Astrocyte (in vitro differentiated cells and primary cell): ENCODE data around the gene IL17B. TPM values are rescaled to one million over a fixed set of nuclear protein-coding genes. Genes with fewer than 3 reads are reported as not detected.
A peak's percentile ranks its signal among the peaks of the same experiment; 100 is the strongest.

ENCODE experiments used
- DNase-seq: peaks from one replicate; pipeline ENCODE4 v3.0.0-alpha.2; 2010; ENCODE audit warnings: low read depth
- FAIRE-seq: peaks from 2 replicates; lab custom pipeline; 2011; peaks lifted over from hg19 to GRCh38; lab: Jason Lieb, UNC
- H2AFZ ChIP-seq: 2 replicates; pipeline ENCODE4 v1.6.0; 2012; ENCODE audit warnings: low read depth, low read length, inconsistent platforms
- H3K27ac ChIP-seq: 2 replicates; pipeline ENCODE4 v1.5.1; 2011; ENCODE audit warnings: low read depth, low read length, inconsistent platforms
- H3K27me3 ChIP-seq: 2 replicates; pipeline ENCODE4 v1.6.0; 2011; ENCODE audit warnings: low read length, inconsistent platforms; ENCODE audit not compliant: insufficient read depth
- H3K36me3 ChIP-seq: 2 replicates; pipeline ENCODE4 v1.5.1; 2011; ENCODE audit warnings: low read length, inconsistent platforms; ENCODE audit not compliant: insufficient read depth
- H3K4me1 ChIP-seq: 2 replicates; pipeline ENCODE4 v1.5.1; 2011; ENCODE audit warnings: low read length, inconsistent platforms; ENCODE audit not compliant: insufficient read depth
- H3K4me2 ChIP-seq: 2 replicates; pipeline ENCODE4 v1.6.0; 2012; ENCODE audit warnings: low read length, inconsistent platforms
- H3K4me3 ChIP-seq: 2 replicates; pipeline ENCODE4 v1.5.1; 2011; ENCODE audit warnings: low read depth, mild to moderate bottlenecking, low read length, inconsistent platforms; ENCODE audit not compliant: insufficient read depth
- H3K79me2 ChIP-seq: 2 replicates; pipeline ENCODE4 v1.6.0; 2012; ENCODE audit warnings: mild to moderate bottlenecking, low read length, inconsistent platforms; ENCODE audit not compliant: insufficient read depth
- H3K9ac ChIP-seq: 2 replicates; pipeline ENCODE4 v1.6.0; 2012; ENCODE audit warnings: mild to moderate bottlenecking, low read length, inconsistent platforms
- H3K9me3 ChIP-seq: 2 replicates; pipeline ENCODE4 v1.5.1; 2012; ENCODE audit warnings: low read depth, mild to moderate bottlenecking, low read length, inconsistent platforms; ENCODE audit not compliant: insufficient read depth
- H4K20me1 ChIP-seq: 2 replicates; pipeline ENCODE4 v1.6.0; 2012; ENCODE audit warnings: low read length, inconsistent platforms; ENCODE audit not compliant: insufficient read depth
- H3K27ac Mint-ChIP-seq: one replicate; pipeline ENCODE4 v1.8.0; 2021; ENCODE audit warnings: mild to moderate bottlenecking, mixed read lengths; ENCODE audit not compliant: unreplicated experiment
- H3K27me3 Mint-ChIP-seq: one replicate; pipeline ENCODE4 v1.8.0; 2021; ENCODE audit warnings: low read depth, mixed read lengths; ENCODE audit not compliant: unreplicated experiment
- H3K36me3 Mint-ChIP-seq: one replicate; pipeline ENCODE4 v1.8.0; 2021; ENCODE audit warnings: low read depth, mixed read lengths; ENCODE audit not compliant: unreplicated experiment
- H3K4me1 Mint-ChIP-seq: one replicate; pipeline ENCODE4 v1.8.0; 2021; ENCODE audit warnings: low read depth, mixed read lengths; ENCODE audit not compliant: unreplicated experiment
- H3K4me3 Mint-ChIP-seq: one replicate; pipeline ENCODE4 v1.8.0; 2021; ENCODE audit warnings: mild to moderate bottlenecking, moderate library complexity, mixed read lengths; ENCODE audit not compliant: unreplicated experiment
- H3K9me3 Mint-ChIP-seq: one replicate; pipeline ENCODE4 v1.8.0; 2021; ENCODE audit warnings: mild to moderate bottlenecking, mixed read lengths; ENCODE audit not compliant: unreplicated experiment
- CTCF ChIP-seq: IDR thresholded peaks from 2 replicates; pipeline ENCODE4 v1.5.1; 2011; ENCODE audit warnings: low read depth, mild to moderate bottlenecking, inconsistent platforms, low read length, moderate library complexity; ENCODE audit not compliant: insufficient read depth
- EZH2 ChIP-seq: IDR thresholded peaks from 2 replicates; pipeline ENCODE4 v1.6.1; 2012; ENCODE audit warnings: mild to moderate bottlenecking, low read length, inconsistent platforms; ENCODE audit not compliant: insufficient read depth
- total RNA-seq: library from RNA; stranded (reverse); gene quantifications from 2 replicates; pipeline ENCODE4 v1.2.1, GENCODE V29; 2021

The IL17B gene
- total RNA-seq, 1 donor from 2014 or later: 0.54 TPM

GRCh38 chr5:149386166-149386565, 7.1 kb upstream of the IL17B start:
- no peak overlapping the region for H3K4me3 ChIP-seq
- no peaks in the 10 kb centered on the region for H3K9me3 ChIP-seq
- H3K27ac ChIP-seq: no peak overlapping the region
- H4K20me1 ChIP-seq: no peaks in the 10 kb centered on the region
- no peak overlapping the region for H3K4me3 Mint-ChIP-seq
- no peaks in the 10 kb centered on the region for H3K36me3 Mint-ChIP-seq
- FAIRE-seq (no peak), DNase-seq (no peak)
- H2AFZ ChIP-seq: no peak overlapping the region
- no peaks in the 10 kb centered on the region for H3K79me2 ChIP-seq
- H3K9me3 Mint-ChIP-seq: no peaks in the 10 kb centered on the region
- TF ChIP-seq EZH2 (no peak), CTCF (no peak)
- no peaks in the 10 kb centered on the region for H3K36me3 ChIP-seq
- no peaks in the 10 kb centered on the region for H3K27me3 ChIP-seq
- no peak overlapping the region for H3K4me2 ChIP-seq
- no peak overlapping the region for H3K27ac Mint-ChIP-seq
- H3K4me1 ChIP-seq: peaks cover 18% of the 10 kb centered on the region
- H3K27me3 Mint-ChIP-seq: no peaks in the 10 kb centered on the region
- H3K9ac ChIP-seq: no peak overlapping the region
- peaks cover 50% of the 10 kb centered on the region for H3K4me1 Mint-ChIP-seq

GRCh38 chr5:149383399-149383798, 4.3 kb upstream of the IL17B start:
- Mint-ChIP-seq H3K36me3 (no peaks in the 10 kb centered on the region), H3K27ac (no peak overlapping the region), H3K4me3 (no peak overlapping the region), H3K4me1 (peaks cover 45% of the 10 kb centered on the region), H3K27me3 (peaks cover 1% of the 10 kb centered on the region), H3K9me3 (no peaks in the 10 kb centered on the region)
- no peak overlapping the region for H3K4me2 ChIP-seq
- H3K27me3 ChIP-seq: no peaks in the 10 kb centered on the region
- no peaks in the 10 kb centered on the region for H4K20me1 ChIP-seq
- H3K9me3 ChIP-seq: no peaks in the 10 kb centered on the region
- peaks cover 16% of the 10 kb centered on the region for H3K4me1 ChIP-seq
- no peaks in the 10 kb centered on the region for H3K79me2 ChIP-seq
- H3K9ac ChIP-seq: no peak overlapping the region
- peak overlapping the region; percentile 8 for H2AFZ ChIP-seq
- FAIRE-seq (no peak), DNase-seq (no peak)
- H3K4me3 ChIP-seq: no peak overlapping the region
- H3K27ac ChIP-seq: no peak overlapping the region
- H3K36me3 ChIP-seq: no peaks in the 10 kb centered on the region
- TF ChIP-seq EZH2: no peak

- Histone ChIP-seq H3K4me1 (peaks cover 10% of the 10 kb centered on the region), H3K4me3 (no peak overlapping the region), H3K9me3 (no peaks in the 10 kb centered on the region), H4K20me1 (no peaks in the 10 kb centered on the region), H3K27ac (no peak overlapping the region), H3K79me2 (no peaks in the 10 kb centered on the region), H3K36me3 (no peaks in the 10 kb centered on the region), H3K27me3 (no peaks in the 10 kb centered on the region), H3K4me2 (no peak overlapping the region), H2AFZ (no peak overlapping the region), H3K9ac (peak overlapping the region; percentile 22)
- Mint-ChIP-seq H3K27ac (no peak overlapping the region), H3K9me3 (no peaks in the 10 kb centered on the region), H3K4me3 (no peak overlapping the region), H3K27me3 (peaks cover 1% of the 10 kb centered on the region), H3K36me3 (peaks cover 2% of the 10 kb centered on the region), H3K4me1 (peaks cover 38% of the 10 kb centered on the region)
- no peak for TF ChIP-seq EZH2
- no peak for TF ChIP-seq CTCF
- DNase-seq (no peak), FAIRE-seq (no peak)
Observed at GRCh38 chr5:149382517-149383220, 3.6 kb upstream of the IL17B start.
